Psoas muscle (tissue), 8 donors: ENCODE measurements around the gene SMYD3. TPM values are rescaled to one million over a fixed set of nuclear protein-coding genes. Genes with fewer than 3 reads are reported as not detected.

Experiments
- ATAC-seq, 4 donors: fragments of 200-7000 bp; cut with Tn5 transposase; one replicate each; pipeline ENCODE4 v1.9.1; 2020; ENCODE audit warnings: moderate library complexity in 3 of 4, mild to moderate bottlenecking in 2 of 4
- DNase-seq, 2 donors: peaks; one replicate each; pipeline ENCODE4 v3.0.0-alpha.2; 2020
- H3K27ac ChIP-seq: fragments of 200-600 bp; one replicate; pipeline ENCODE4 v1.8.0; 2022
- H3K27me3 ChIP-seq, 3 donors: fragments of 200-600 bp in 1 of 3; one replicate each; pipeline versions ENCODE4 v1.6.1 to v1.8.0; 2013 to 2022; ENCODE audit warnings: low read length in 2 of 3, mild to moderate bottlenecking in 2 of 3, moderate library complexity in 1 of 3; ENCODE audit not compliant: insufficient read depth in 3 of 3
- H3K36me3 ChIP-seq, 2 donors: fragments of 200-600 bp in 1 of 2; one replicate each; pipeline versions ENCODE4 v1.6.1 to v1.8.0; 2013 to 2022; ENCODE audit warnings: low read depth in 1 of 2, mild to moderate bottlenecking in 1 of 2, moderate library complexity in 1 of 2; ENCODE audit not compliant: insufficient read depth in 1 of 2
- H3K4me1 ChIP-seq: fragments of 200-600 bp; one replicate; pipeline ENCODE4 v1.8.0; 2022
- H3K4me3 ChIP-seq: fragments of 200-600 bp; one replicate; pipeline ENCODE4 v1.8.0; 2022; ENCODE audit warnings: mild to moderate bottlenecking
- H3K9me3 ChIP-seq: fragments of 200-600 bp; one replicate; pipeline ENCODE4 v1.8.0; 2022
- WGBS, 3 donors: extraction: QIAGEN DNeasy Blood & Tissue Kit; methylation state at CpG; one replicate each; pipeline versions ENCODE4 v1.1.6 to v1.1.7; 2013; 5-methylcytosine and 5-hydroxymethylcytosine counted together
- intact Hi-C, 2 donors: fragments of 100-400 bp; cut with DNase I; formaldehyde crosslinking; loops; one replicate each; pipeline versions ENCODE4 v1.11.0 to v1.14.2; 2022
- polyA plus RNA-seq, 3 donors: library from polyadenylated mRNA; stranded (reverse); fragments of 200-250 nt; gene quantifications; one replicate each; pipeline ENCODE4 v1.2.3, GENCODE V29; 2013
- total RNA-seq, 4 donors: library from RNA; stranded (reverse); fragmentation: NEBNext Ultra II Directional in 2 of 4; extraction: Animal tissue kit (Norgen Biotek cat#: 25700) in 2 of 4; gene quantifications; one replicate each; pipeline versions ENCODE4 v1.2.1 to v1.2.4, GENCODE V29; 2021 to 2023
- TF ChIP-seq, protein P1 (sequence below): fragments of 200-600 bp; IDR thresholded peaks from one replicate; pipeline ENCODE4 v1.8.0; 2022; ENCODE audit warnings: antibody characterized with exemption
- donor health status: healthy with polysubstance abuse.
- donor health status: DM: no; HTN: no; CAD: no; lungs with moderate emphysema.
- donor health status: Bipolar disorder and iron deficiency.
- donor health status: healthy.
- donor health status: DM: yes; HTN: yes; CAD: no.
- donor health status: DM: no; HTN: no; CAD: no.
- donor health status: DM: no; HTN: no; CAD: no.
- donor health status: DM: yes; HTN: yes; CAD: no.

SMYD3 gene
- total and polyA plus RNA-seq, 7 donors: 2.9 to 6.4 (median 4.9) TPM

GRCh38 chr1:246110343-246111219, 396.5 kb downstream of the SMYD3 start:
- H3K9me3 ChIP-seq: no peaks in the 10 kb centered on the region
- no peaks in the 10 kb centered on the region for H3K27me3 ChIP-seq
- no peak for DNase-seq
- no peaks in the 10 kb centered on the region for H3K36me3 ChIP-seq
- no peak overlapping the region for H3K4me3 ChIP-seq
- H3K4me1 ChIP-seq: no peaks in the 10 kb centered on the region
- 88 to 91% (median 89%) methylated on average over 13 of the region's 13 CpGs for WGBS, 3 donors
- ATAC-seq: no peak
- intact Hi-C loops: no loop called here
- no peak overlapping the region for H3K27ac ChIP-seq
- TF ChIP-seq, protein P1, sequence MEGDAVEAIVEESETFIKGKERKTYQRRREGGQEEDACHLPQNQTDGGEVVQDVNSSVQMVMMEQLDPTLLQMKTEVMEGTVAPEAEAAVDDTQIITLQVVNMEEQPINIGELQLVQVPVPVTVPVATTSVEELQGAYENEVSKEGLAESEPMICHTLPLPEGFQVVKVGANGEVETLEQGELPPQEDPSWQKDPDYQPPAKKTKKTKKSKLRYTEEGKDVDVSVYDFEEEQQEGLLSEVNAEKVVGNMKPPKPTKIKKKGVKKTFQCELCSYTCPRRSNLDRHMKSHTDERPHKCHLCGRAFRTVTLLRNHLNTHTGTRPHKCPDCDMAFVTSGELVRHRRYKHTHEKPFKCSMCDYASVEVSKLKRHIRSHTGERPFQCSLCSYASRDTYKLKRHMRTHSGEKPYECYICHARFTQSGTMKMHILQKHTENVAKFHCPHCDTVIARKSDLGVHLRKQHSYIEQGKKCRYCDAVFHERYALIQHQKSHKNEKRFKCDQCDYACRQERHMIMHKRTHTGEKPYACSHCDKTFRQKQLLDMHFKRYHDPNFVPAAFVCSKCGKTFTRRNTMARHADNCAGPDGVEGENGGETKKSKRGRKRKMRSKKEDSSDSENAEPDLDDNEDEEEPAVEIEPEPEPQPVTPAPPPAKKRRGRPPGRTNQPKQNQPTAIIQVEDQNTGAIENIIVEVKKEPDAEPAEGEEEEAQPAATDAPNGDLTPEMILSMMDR: no peak

GRCh38 chr1:246108278-246108925, 398.7 kb downstream of the SMYD3 start:
- Histone ChIP-seq H3K9me3 (no peaks in the 10 kb centered on the region), H3K4me1 (no peaks in the 10 kb centered on the region), H3K27ac (no peak overlapping the region), H3K27me3 (no peaks in the 10 kb centered on the region), H3K36me3 (no peaks in the 10 kb centered on the region), H3K4me3 (no peak overlapping the region)
- TF ChIP-seq, protein P1: no peak
- WGBS, 3 donors: 87 to 90% (median 88%) methylated on average over 6 of the region's 6 CpGs
- DNase-seq: no peak
- intact Hi-C loops: no loop called here
- no peak for ATAC-seq

GRCh38 chr1:246107516-246108277, 399.4 kb downstream of the SMYD3 start:
- 39 to 66% (median 55%) methylated on average over 4 of the region's 4 CpGs for WGBS, 3 donors

DNA sequence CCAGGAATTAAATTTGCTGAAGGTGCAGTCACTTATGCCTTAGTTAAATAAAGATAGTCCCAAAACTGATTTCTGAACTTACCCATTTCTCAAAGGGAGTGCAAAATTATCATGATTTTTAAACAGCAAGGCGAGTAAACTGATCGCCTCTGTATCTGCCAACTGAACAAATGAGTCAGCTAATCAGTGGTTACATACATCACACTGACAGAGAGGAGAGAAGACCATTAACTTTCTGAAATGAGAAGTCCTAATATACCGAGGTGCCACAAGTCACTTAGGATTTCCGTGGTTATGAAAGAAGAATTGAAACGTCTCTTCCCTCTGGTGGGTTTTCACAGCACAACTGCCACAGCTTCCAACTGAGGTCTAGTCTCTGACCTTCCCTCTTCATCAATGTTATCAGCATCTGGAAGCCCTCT, 400.7 kb downstream of the SMYD3 start:
- TF ChIP-seq, protein P1: no peak
- intact Hi-C loops: no loop called here
- Histone ChIP-seq H3K27ac (no peak overlapping the region), H3K4me3 (no peak overlapping the region), H3K9me3 (no peaks in the 10 kb centered on the region), H3K27me3 (no peaks in the 10 kb centered on the region), H3K36me3 (no peaks in the 10 kb centered on the region), H3K4me1 (no peaks in the 10 kb centered on the region)
- 82 to 85% (median 84%) methylated on average over 5 of the region's 5 CpGs for WGBS, 3 donors
- DNase-seq (no peak), ATAC-seq (no peak)

More at GRCh38 chr1:246107516-246108277, 399.4 kb downstream of the SMYD3 start:
- TF ChIP-seq, protein P1: no peak
- no peak for DNase-seq
- intact Hi-C loops: no loop called here
- H3K4me3 ChIP-seq: no peak overlapping the region
- no peaks in the 10 kb centered on the region for H3K9me3 ChIP-seq
- H3K36me3 ChIP-seq: no peaks in the 10 kb centered on the region
- no peak overlapping the region for H3K27ac ChIP-seq
- ATAC-seq: no peak
- H3K4me1 ChIP-seq: no peaks in the 10 kb centered on the region
- H3K27me3 ChIP-seq: no peaks in the 10 kb centered on the region
